HCT116 (cell line): ENCODE results near the gene PACRG. TPM values are rescaled to one million over a fixed set of nuclear protein-coding genes. Genes with fewer than 3 reads are reported as not detected.

Experiments used
- ATAC-seq: fragments of 200-7000 bp; cut with Tn5 transposase; 2 replicates; pipeline ENCODE4 v1.9.1; 2020; ENCODE audit warnings: mild to moderate bottlenecking, moderate library complexity
- BruUV-seq: library from RNA; stranded (reverse); fragments of 400-500 nt; replicated peaks from 2 replicates; lab custom pipeline; 2021; lab: Mats Ljungman, UMichigan
- CTCF ChIA-PET: fragments of 300-600 bp; sonication (Branson Sonifier 250); formaldehyde crosslinking; loops from one replicate; lab custom pipeline; 2021; ENCODE audit warnings: antibody characterized with exemption; lab: Charles Lee
- POLR2A ChIA-PET: fragments of 300-600, 350-600 bp; sonication (Branson Sonifier 250); formaldehyde crosslinking; loops from one replicate; lab custom pipeline; 2021; ENCODE audit warnings: antibody characterized with exemption; lab: Charles Lee
- RAD21 ChIA-PET, 2 experiments: fragments of 300-600 bp; sonication (Branson Sonifier 250); formaldehyde crosslinking; loops; one replicate each; lab custom pipeline; 2023; ENCODE audit warnings: low total read pairs in 2 of 2; ENCODE audit not compliant: uncharacterized antibody in 2 of 2, unreplicated experiment in 2 of 2, low non-redundant PET in 1 of 2; lab: Charles Lee
- DNase-seq: peaks from one replicate; pipeline ENCODE4 v3.0.0-alpha.2; 2010; ENCODE audit warnings: low read depth, low spot score
- H2AFZ ChIP-seq: fragments of 200-600 bp; shearing (Covaris generic), sonication (generic); 2 replicates; pipeline ENCODE4 v1.6.1; 2017; ENCODE audit warnings: low read depth, mixed run types, mixed read lengths, antibody characterized with exemption, low read length; ENCODE audit not compliant: poor library complexity, severe bottlenecking
- H3K27ac ChIP-seq: 2 replicates; pipeline ENCODE4 v1.5.1; 2012; ENCODE audit warnings: low read depth, low read length
- H3K27me3 ChIP-seq: fragments of 200-600 bp; sonication (generic); 2 replicates; pipeline ENCODE4 v1.6.1; 2016; ENCODE audit warnings: mixed run types, low read length, mixed read lengths; ENCODE audit not compliant: insufficient read depth
- H3K36me3 ChIP-seq, 2 experiments: fragments of 200-500 bp in 1 of 2; fragments of 200-600 bp in 1 of 2; sonication (Bioruptor generic) in 1 of 2; sonication (generic) in 1 of 2; 2 replicates each; pipeline versions ENCODE4 v1.5.1 to v1.6.1; 2014 to 2016; ENCODE audit warnings: low read length in 2 of 2, inconsistent platforms in 1 of 2, mixed read lengths in 1 of 2, mixed run types in 1 of 2; ENCODE audit not compliant: insufficient read depth in 2 of 2, control insufficient read depth in 1 of 2
- H3K4me1 ChIP-seq, 2 experiments: fragments of 200-600 bp in 1 of 2; sonication (generic) in 1 of 2; 2 replicates each; pipeline versions ENCODE4 v1.5.1 to v1.6.1; 2012 to 2017; ENCODE audit warnings: low read length in 2 of 2, inconsistent platforms in 1 of 2, mild to moderate bottlenecking in 1 of 2, mixed read lengths in 1 of 2, mixed run types in 1 of 2, moderate library complexity in 1 of 2; ENCODE audit not compliant: insufficient read depth in 2 of 2, control insufficient read depth in 1 of 2
- H3K4me2 ChIP-seq: fragments of 200-600 bp; sonication (generic); 2 replicates; pipeline ENCODE4 v1.6.1; 2017; ENCODE audit warnings: mixed run types, low read length, mixed read lengths
- H3K4me3 ChIP-seq, 2 experiments: fragments of 200-600 bp in 1 of 2; sonication (generic) in 1 of 2; replicated peaks in 1 of 2; 2 replicates each; pipeline ENCODE4 v1.5.1; 2011 to 2016; ENCODE audit warnings: low read length in 2 of 2, control low read depth in 1 of 2, low read depth in 1 of 2, mild to moderate bottlenecking in 1 of 2, mixed read lengths in 1 of 2, mixed run types in 1 of 2
- H3K79me2 ChIP-seq: fragments of 200-600 bp; sonication (generic); 2 replicates; pipeline ENCODE4 v1.6.1; 2017; ENCODE audit warnings: mild to moderate bottlenecking, mixed run types, low read length, moderate library complexity, mixed read lengths; ENCODE audit not compliant: insufficient read depth
- H3K9ac ChIP-seq: fragments of 200-600 bp; sonication (generic); 2 replicates; pipeline ENCODE4 v1.6.1; 2016; ENCODE audit warnings: low read length, mixed read lengths
- H3K9me2 ChIP-seq: fragments of 200-600 bp; sonication (generic), shearing (Covaris generic); 2 replicates; pipeline ENCODE4 v1.6.1; 2017; ENCODE audit warnings: mixed run types, mild to moderate bottlenecking, moderate library complexity; ENCODE audit not compliant: insufficient read depth
- H3K9me3 ChIP-seq, 2 experiments: fragments of 200-500 bp in 1 of 2; fragments of 200-600 bp in 1 of 2; sonication (Bioruptor generic) in 1 of 2; sonication (generic) in 1 of 2; 2 replicates each; pipeline ENCODE4 v1.6.1; 2014 to 2017; ENCODE audit warnings: low read length in 2 of 2, mixed read lengths in 2 of 2, inconsistent platforms in 1 of 2, low read depth in 1 of 2, mild to moderate bottlenecking in 1 of 2, mixed run types in 1 of 2, moderate library complexity in 1 of 2; ENCODE audit not compliant: control insufficient read depth in 1 of 2, insufficient read depth in 1 of 2
- H4K20me1 ChIP-seq: fragments of 200-600 bp; sonication (generic), shearing (Covaris generic); 2 replicates; pipeline ENCODE4 v1.6.1; 2017; ENCODE audit warnings: mixed run types, mild to moderate bottlenecking, moderate library complexity; ENCODE audit not compliant: insufficient read depth
- CTCF ChIP-seq, 3 experiments: fragments of 200-600 bp in 1 of 3; sonication (generic) in 1 of 3; IDR thresholded peaks in 2 of 3; conservative IDR thresholded peaks in 1 of 3; 2 replicates each; pipeline ENCODE4 v1.5.1; 2012 to 2017; ENCODE audit warnings: low read depth in 2 of 3, low read length in 2 of 3, antibody characterized with exemption in 1 of 3, borderline replicate concordance in 1 of 3, control low read depth in 1 of 3, mild to moderate bottlenecking in 1 of 3, mixed read lengths in 1 of 3, mixed run types in 1 of 3, moderate library complexity in 1 of 3; ENCODE audit not compliant: insufficient read depth in 1 of 3
- EGR1 ChIP-seq: IDR thresholded peaks from 2 replicates; pipeline ENCODE4 v1.6.1; 2012; ENCODE audit warnings: low read depth
- ELF1 ChIP-seq: IDR thresholded peaks from 2 replicates; pipeline ENCODE4 v1.6.1; 2012; ENCODE audit warnings: low read depth, borderline replicate concordance
- EZH2 ChIP-seq: fragments of 200-600 bp; sonication (generic); IDR thresholded peaks from 2 replicates; pipeline ENCODE4 v1.6.1; 2017; ENCODE audit warnings: antibody characterized with exemption, mixed run types
- FOSL1 ChIP-seq: IDR thresholded peaks from 2 replicates; pipeline ENCODE4 v1.6.1; 2012; ENCODE audit warnings: low read depth
- POLR2A ChIP-seq: IDR thresholded peaks from 2 replicates; pipeline ENCODE4 v1.7.0; 2011; ENCODE audit warnings: borderline replicate concordance; ENCODE audit not compliant: insufficient read depth, insufficient read length; ENCODE audit errors: extremely low read depth
- POLR2AphosphoS5 ChIP-seq: IDR thresholded peaks from 2 replicates; pipeline ENCODE4 v1.6.1; 2011; ENCODE audit warnings: mild to moderate bottlenecking, low read depth, low read length, moderate library complexity
- SIN3A ChIP-seq: IDR thresholded peaks from 2 replicates; pipeline ENCODE4 v1.6.1; 2012; ENCODE audit warnings: low read depth
- SP1 ChIP-seq: IDR thresholded peaks from 2 replicates; pipeline ENCODE4 v1.6.1; 2012; ENCODE audit warnings: low read depth
- SRF ChIP-seq: IDR thresholded peaks from 2 replicates; pipeline ENCODE4 v1.6.1; 2012; ENCODE audit warnings: low read depth
- YY1 ChIP-seq: IDR thresholded peaks from 2 replicates; pipeline ENCODE4 v1.6.1; 2011; ENCODE audit warnings: low read length, low read depth, moderate library complexity, mild to moderate bottlenecking; ENCODE audit not compliant: insufficient replicate concordance; ENCODE audit errors: extremely low read depth
- ZNF274 ChIP-seq: fragments of 200-500 bp; sonication (Bioruptor generic); IDR thresholded peaks from 2 replicates; pipeline ENCODE4 v1.6.1; 2014; ENCODE audit warnings: mild to moderate bottlenecking, low read depth, low read length, inconsistent platforms
- intact Hi-C: fragments of 100-400 bp; cut with micrococcal nuclease; formaldehyde crosslinking; loops from 2 replicates; pipeline ENCODE4 v1.10.0; 2022
- total RNA-seq: library from RNA; stranded (reverse); gene quantifications from one replicate; pipeline ENCODE4 v1.2.1, GENCODE V29; 2021; ENCODE audit not compliant: unreplicated experiment
- TF ChIP-seq, protein P1 (sequence below): IDR thresholded peaks from 2 replicates; pipeline ENCODE4 v1.6.1; 2012
- TF ChIP-seq, protein P2 (sequence below): IDR thresholded peaks from 2 replicates; pipeline ENCODE4 v1.6.1; 2012
- TF ChIP-seq, protein P3 (sequence below): IDR thresholded peaks from 2 replicates; pipeline ENCODE4 v1.6.1; 2011; ENCODE audit warnings: mild to moderate bottlenecking, low read length, moderate library complexity; ENCODE audit not compliant: insufficient replicate concordance; ENCODE audit errors: extremely low read depth

Gene PACRG
- total RNA-seq, 1 experiment from 2014 or later = 0.71 TPM

GRCh38 chr6:163298079-163298830 is 570.5 kb downstream of the PACRG start:
- no peaks in the 10 kb centered on the region for H3K27me3 ChIP-seq
- no peaks in the 10 kb centered on the region for H3K9me3 ChIP-seq
- no peak overlapping the region for H3K27ac ChIP-seq
- no TSS peak for BruUV-seq
- RAD21 ChIA-PET = no interaction called here
- H3K4me3 ChIP-seq = no peak overlapping the region
- H4K20me1 ChIP-seq = no peaks in the 10 kb centered on the region
- no peaks in the 10 kb centered on the region for H3K79me2 ChIP-seq
- ATAC-seq = no peak
- H2AFZ ChIP-seq = no peak overlapping the region
- CTCF ChIA-PET = no interaction called here
- POLR2A ChIA-PET = no interaction called here
- no peaks in the 10 kb centered on the region for H3K36me3 ChIP-seq
- intact Hi-C loops = no loop called here
- DNase-seq = no peak
- no peaks in the 10 kb centered on the region for H3K4me1 ChIP-seq
- TF ChIP-seq, protein P1, sequence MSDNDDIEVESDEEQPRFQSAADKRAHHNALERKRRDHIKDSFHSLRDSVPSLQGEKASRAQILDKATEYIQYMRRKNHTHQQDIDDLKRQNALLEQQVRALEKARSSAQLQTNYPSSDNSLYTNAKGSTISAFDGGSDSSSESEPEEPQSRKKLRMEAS = no peak
- TF ChIP-seq, protein P2, sequence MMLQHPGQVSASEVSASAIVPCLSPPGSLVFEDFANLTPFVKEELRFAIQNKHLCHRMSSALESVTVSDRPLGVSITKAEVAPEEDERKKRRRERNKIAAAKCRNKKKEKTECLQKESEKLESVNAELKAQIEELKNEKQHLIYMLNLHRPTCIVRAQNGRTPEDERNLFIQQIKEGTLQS = no peak
- no peak for TF ChIP-seq POLR2AphosphoS5
- no peak for TF ChIP-seq POLR2A
- TF ChIP-seq ZNF274 = no peak
- TF ChIP-seq SP1 = no peak
- TF ChIP-seq ELF1 = no peak
- no peak for TF ChIP-seq SIN3A
- TF ChIP-seq EZH2 = no peak
- TF ChIP-seq CTCF (IDR thresholded peaks at IDR 0.05 in 2 of 3, conservative IDR thresholded peaks at IDR 0.05 in 1 of 3; ENCODE audit: borderline replicate concordance in 1 of 3, insufficient read depth in 1 of 3, low read depth in 2 of 3, low read length in 2 of 3) = no peak
- TF ChIP-seq FOSL1 = no peak
- TF ChIP-seq EGR1 = no peak
- no peak for TF ChIP-seq SRF
- TF ChIP-seq, protein P3, sequence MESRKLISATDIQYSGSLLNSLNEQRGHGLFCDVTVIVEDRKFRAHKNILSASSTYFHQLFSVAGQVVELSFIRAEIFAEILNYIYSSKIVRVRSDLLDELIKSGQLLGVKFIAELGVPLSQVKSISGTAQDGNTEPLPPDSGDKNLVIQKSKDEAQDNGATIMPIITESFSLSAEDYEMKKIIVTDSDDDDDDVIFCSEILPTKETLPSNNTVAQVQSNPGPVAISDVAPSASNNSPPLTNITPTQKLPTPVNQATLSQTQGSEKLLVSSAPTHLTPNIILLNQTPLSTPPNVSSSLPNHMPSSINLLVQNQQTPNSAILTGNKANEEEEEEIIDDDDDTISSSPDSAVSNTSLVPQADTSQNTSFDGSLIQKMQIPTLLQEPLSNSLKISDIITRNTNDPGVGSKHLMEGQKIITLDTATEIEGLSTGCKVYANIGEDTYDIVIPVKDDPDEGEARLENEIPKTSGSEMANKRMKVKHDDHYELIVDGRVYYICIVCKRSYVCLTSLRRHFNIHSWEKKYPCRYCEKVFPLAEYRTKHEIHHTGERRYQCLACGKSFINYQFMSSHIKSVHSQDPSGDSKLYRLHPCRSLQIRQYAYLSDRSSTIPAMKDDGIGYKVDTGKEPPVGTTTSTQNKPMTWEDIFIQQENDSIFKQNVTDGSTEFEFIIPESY = no peak
- TF ChIP-seq YY1 = no peak
- no peak overlapping the region for H3K4me2 ChIP-seq
- no peak overlapping the region for H3K9ac ChIP-seq
- no peaks in the 10 kb centered on the region for H3K9me2 ChIP-seq
